ENCODE results near the gene VEPH1. TPM values are rescaled to one million over a fixed set of nuclear protein-coding genes. Genes with fewer than 3 reads are reported as not detected.

Gene VEPH1
- total RNA-seq, 1 experiment from 2014 or later, result 27.3 TPM

- TF ChIP-seq EZH2phosphoT487 (IDR thresholded peaks at IDR 0.05; ENCODE audit: borderline replicate concordance, low read length), result no peak
- no peak for TF ChIP-seq CTCF (conservative IDR thresholded peaks at IDR 0.05; ENCODE audit: low read depth, low read length)
- no peak for TF ChIP-seq EZH2 (IDR thresholded peaks at IDR 0.05; ENCODE audit: low read length, unreplicated experiment)
- no peak overlapping the region for H3K4me3 ChIP-seq (ENCODE audit: low read length)
- H3K9me3 ChIP-seq (ENCODE audit: low read length), result no peaks in the 10 kb centered on the region
- H3K36me3 ChIP-seq (ENCODE audit: low read depth, low read length), result no peaks in the 10 kb centered on the region
- ATAC-seq, result no peak
- peaks cover 37% of the 10 kb centered on the region for H3K4me1 ChIP-seq (ENCODE audit: insufficient read depth, low read length)
- no peaks in the 10 kb centered on the region for H4K20me1 ChIP-seq (ENCODE audit: low read length)
- H2AFZ ChIP-seq (ENCODE audit: low read length), result no peak overlapping the region
- no peaks in the 10 kb centered on the region for H3K9me2 ChIP-seq (replicated peaks; ENCODE audit: low read length)
- no peaks in the 10 kb centered on the region for H3F3A ChIP-seq (ENCODE audit: low read length, unreplicated experiment)
- H3K4me2 ChIP-seq (ENCODE audit: low read length), result no peak overlapping the region
- intact Hi-C loops (cut with micrococcal nuclease), result loop anchor here (10.0 kb wide), 1 partner anchor 1000 kb away; no protein-coding TSS in a partner anchor
- ChIA-PET CTCF (no interaction called here), POLR2A (ENCODE audit: unreplicated experiment) (no interaction called here)
- no peak overlapping the region for H3K9ac ChIP-seq (ENCODE audit: low read length)
- DNase-seq, result no peak
- no peak overlapping the region for H3K27ac ChIP-seq (ENCODE audit: low read length)
- H3K79me2 ChIP-seq (ENCODE audit: low read length), result peaks cover 11% of the 10 kb centered on the region; the same call in 1 of the 2 replicates
- no peaks in the 10 kb centered on the region for H3K27me3 ChIP-seq (ENCODE audit: low read length)
- no TSS peak for BruUV-seq (replicated peaks)
These were observed 31.5 kb upstream of the VEPH1 start for GRCh38 chr3:157534725-157535161.

GRCh38 chr3:157533298-157534070 is 30.3 kb upstream of the VEPH1 start:
- H3K27ac ChIP-seq (ENCODE audit: low read length), result peak overlapping the region; percentile 68
- peak overlapping the region; percentile 84 for H2AFZ ChIP-seq (ENCODE audit: low read length)
- peaks cover 39% of the 10 kb centered on the region for H3K4me1 ChIP-seq (ENCODE audit: insufficient read depth, low read length)
- H3F3A ChIP-seq (ENCODE audit: low read length, unreplicated experiment), result no peaks in the 10 kb centered on the region
- TF ChIP-seq EZH2phosphoT487 (IDR thresholded peaks at IDR 0.05; ENCODE audit: borderline replicate concordance, low read length) (no peak), EZH2 (IDR thresholded peaks at IDR 0.05; ENCODE audit: low read length, unreplicated experiment) (no peak), CTCF (conservative IDR thresholded peaks at IDR 0.05; ENCODE audit: low read depth, low read length) (no peak)
- peak; percentile 74 for ATAC-seq
- H3K9me3 ChIP-seq (ENCODE audit: low read length), result no peaks in the 10 kb centered on the region
- H4K20me1 ChIP-seq (ENCODE audit: low read length), result no peaks in the 10 kb centered on the region
- H3K9me2 ChIP-seq (replicated peaks; ENCODE audit: low read length), result no peaks in the 10 kb centered on the region
- peaks cover 16% of the 10 kb centered on the region; the same call in 1 of the 2 replicates for H3K79me2 ChIP-seq (ENCODE audit: low read length)
- H3K4me2 ChIP-seq (ENCODE audit: low read length), result peak overlapping the region; percentile 79
- H3K36me3 ChIP-seq (ENCODE audit: low read depth, low read length), result no peaks in the 10 kb centered on the region
- peak overlapping the region; percentile 52 for H3K4me3 ChIP-seq (ENCODE audit: low read length)
- POLR2A ChIA-PET (ENCODE audit: unreplicated experiment), result interaction anchor here (0.5 to 0.8 kb wide), 3 partner anchors 33 to 248 kb away, joined by 3 to 9 read pairs (median 3); no protein-coding TSS in a partner anchor
- BruUV-seq (replicated peaks), result no TSS peak
- H3K27me3 ChIP-seq (ENCODE audit: low read length), result no peaks in the 10 kb centered on the region
- peak overlapping the region; percentile 56 for H3K9ac ChIP-seq (ENCODE audit: low read length)
- intact Hi-C loops (cut with micrococcal nuclease), result loop anchor here (2.0 to 10.0 kb wide), 2 partner anchors 73 to 1001 kb away; no protein-coding TSS in a partner anchor
- DNase-seq, result peak; percentile 83
- CTCF ChIA-PET, result interaction anchor here (0.5 to 3.4 kb wide), 12 partner anchors 10 to 1489 kb away, joined by 3 to 83 read pairs (median 6); no protein-coding TSS in a partner anchor

All from PC-3 (cell line).